GM12878 (cell line): Measurements from ENCODE around the gene SNX7. TPM values are rescaled to one million over a fixed set of nuclear protein-coding genes. Genes with fewer than 3 reads are reported as not detected.

ENCODE experiments used
- ATAC-seq: fragments of 200-7000 bp; cut with Tn5 transposase; 3 replicates; pipeline ENCODE4 v1.9.1; 2020; ENCODE audit warnings: mild to moderate bottlenecking, moderate library complexity
- BruUV-seq: library from RNA; stranded (reverse); fragments of 400-500 nt; replicated peaks from 2 replicates; lab custom pipeline; 2021; lab: Mats Ljungman, UMichigan
- CTCF ChIA-PET: fragments of 300-600 bp; sonication (Branson Sonifier 250); formaldehyde crosslinking; extraction: SDS; loops from one replicate; lab custom pipeline; 2021; ENCODE audit warnings: inconsistent platforms; lab: Yijun Ruan, JAX
- POLR2A ChIA-PET: fragments of 350-600 bp; formaldehyde crosslinking; extraction: SDS; loops from one replicate; lab custom pipeline; 2021; ENCODE audit warnings: inconsistent platforms; lab: Charles Lee
- RAD21 ChIA-PET: fragments of 300-600 bp; sonication (Branson Sonifier 250); formaldehyde crosslinking; loops from one replicate; lab custom pipeline; 2023; ENCODE audit warnings: antibody characterized with exemption; ENCODE audit not compliant: unreplicated experiment; lab: Charles Lee
- SMC1A ChIA-PET: fragments of 300-600 bp; sonication (Branson Sonifier 250); formaldehyde crosslinking; loops from one replicate; lab custom pipeline; 2023; ENCODE audit not compliant: unreplicated experiment, uncharacterized antibody; lab: Charles Lee
- DNase-seq: peaks from one replicate; pipeline ENCODE4 v3.0.0-alpha.2; 2011; ENCODE audit warnings: low read depth, low spot score
- FAIRE-seq: peaks from 3 replicates; lab custom pipeline; 2011; peaks lifted over from hg19 to GRCh38; lab: Jason Lieb, UNC
- H2AFZ ChIP-seq: 2 replicates; pipeline ENCODE4 v1.6.0; 2011; ENCODE audit warnings: low read depth, low read length, control low read depth; ENCODE audit not compliant: control insufficient read depth
- H3K27ac ChIP-seq: 2 replicates; pipeline ENCODE4 v1.5.1; 2011; ENCODE audit warnings: control low read depth; ENCODE audit not compliant: control insufficient read depth, insufficient read depth
- H3K27me3 ChIP-seq, 2 experiments: replicated peaks in 1 of 2; 2 replicates each; pipeline versions ENCODE4 v1.6.0 to v1.6.1; 2011; ENCODE audit warnings: low read length in 1 of 2; ENCODE audit not compliant: control insufficient read depth in 2 of 2, insufficient read depth in 2 of 2
- H3K36me3 ChIP-seq, 2 experiments: 2 replicates each; pipeline ENCODE4 v1.5.1; 2011; ENCODE audit warnings: low read length in 1 of 2; ENCODE audit not compliant: control insufficient read depth in 2 of 2, insufficient read depth in 2 of 2
- H3K4me1 ChIP-seq: 2 replicates; pipeline ENCODE4 v1.6.1; 2011; ENCODE audit warnings: mild to moderate bottlenecking, low read length, moderate library complexity, mixed read lengths; ENCODE audit not compliant: control insufficient read depth, insufficient read depth
- H3K4me2 ChIP-seq: 2 replicates; pipeline ENCODE4 v1.6.0; 2011; ENCODE audit warnings: control low read depth; ENCODE audit not compliant: control insufficient read depth, insufficient read depth
- H3K4me3 ChIP-seq: fragments of 200-600 bp; sonication (generic); 2 replicates; pipeline ENCODE4 v1.5.1; 2016
- H3K79me2 ChIP-seq: 2 replicates; pipeline ENCODE4 v1.6.0; 2011; ENCODE audit warnings: low read length; ENCODE audit not compliant: control insufficient read depth, insufficient read depth
- H3K9ac ChIP-seq: 2 replicates; pipeline ENCODE4 v1.8.0; 2011; ENCODE audit warnings: low read length, control low read depth, mixed read lengths; ENCODE audit not compliant: control insufficient read depth, insufficient read depth
- H3K9me3 ChIP-seq: replicated peaks from 3 replicates; pipeline ENCODE4 v1.5.1; 2011; ENCODE audit warnings: mild to moderate bottlenecking, low read length; ENCODE audit not compliant: control insufficient read depth, insufficient read depth
- H4K20me1 ChIP-seq: 2 replicates; pipeline ENCODE4 v1.6.0; 2011; ENCODE audit not compliant: control insufficient read depth, insufficient read depth
- CHD1 ChIP-seq: IDR thresholded peaks from 2 replicates; pipeline ENCODE4 v1.6.1; 2012; ENCODE audit warnings: low read depth, low read length, improper control_type of control experiment
- KAT2A ChIP-seq: conservative IDR thresholded peaks from 2 replicates; pipeline ENCODE4 v1.6.1; 2011; ENCODE audit warnings: low read depth, low read length; ENCODE audit not compliant: control insufficient read depth
- LARP7 ChIP-seq: fragments of 450-650 bp; IDR thresholded peaks from 2 replicates; pipeline ENCODE4 v1.6.1; 2017; ENCODE audit warnings: mild to moderate bottlenecking
- MEF2A ChIP-seq: IDR thresholded peaks from 2 replicates; pipeline ENCODE4 v1.6.1; 2011; ENCODE audit warnings: low read depth, mild to moderate bottlenecking, low read length, moderate library complexity; ENCODE audit not compliant: insufficient read depth
- MTA2 ChIP-seq: fragments of 450-650 bp; IDR thresholded peaks from 2 replicates; pipeline ENCODE4 v1.6.1; 2016; ENCODE audit warnings: low read depth, mild to moderate bottlenecking, moderate library complexity
- NFXL1 ChIP-seq: fragments of 450-650 bp; IDR thresholded peaks from 2 replicates; pipeline ENCODE4 v1.6.1; 2017; ENCODE audit warnings: antibody characterized with exemption, mild to moderate bottlenecking, borderline replicate concordance
- NR2F1 ChIP-seq: fragments of 450-650 bp; conservative IDR thresholded peaks from 2 replicates; pipeline ENCODE4 v1.6.1; 2017; ENCODE audit warnings: mild to moderate bottlenecking
- RCOR1 ChIP-seq: conservative IDR thresholded peaks from 2 replicates; pipeline ENCODE4 v1.6.1; 2012; ENCODE audit warnings: low read depth, low read length, improper control_type of control experiment
- SMARCA5 ChIP-seq: fragments of 450-650 bp; IDR thresholded peaks from 2 replicates; pipeline ENCODE4 v1.6.1; 2017; ENCODE audit warnings: mild to moderate bottlenecking
- STAT3 ChIP-seq: IDR thresholded peaks from 2 replicates; pipeline ENCODE4 v1.6.1; 2011; ENCODE audit warnings: low read depth, low read length, improper control_type of control experiment
- TCF12 ChIP-seq: IDR thresholded peaks from 2 replicates; pipeline ENCODE4 v1.6.1; 2011; ENCODE audit warnings: low read depth, mild to moderate bottlenecking, low read length
- YBX1 ChIP-seq: fragments of 450-650 bp; IDR thresholded peaks from 2 replicates; pipeline ENCODE4 v1.6.1; 2016; ENCODE audit warnings: antibody characterized with exemption
- ZSCAN29 ChIP-seq: fragments of 450-650 bp; IDR thresholded peaks from 2 replicates; pipeline ENCODE4 v1.6.1; 2017; ENCODE audit warnings: mild to moderate bottlenecking, moderate library complexity
- WGBS: methylation state at CpG from one replicate; pipeline ENCODE4 v1.1.6; 2016; ENCODE audit warnings: low lambda C conversion rate; ENCODE audit not compliant: insufficient replicate concordance, insufficient coverage; ENCODE audit errors: missing lambda C conversion rate; 5-methylcytosine and 5-hydroxymethylcytosine counted together
- in situ Hi-C: fragments of 300-500 bp; cut with MboI; formaldehyde crosslinking; loops from 9 replicates; pipeline ENCODE4 v1.14.3; 2018; ENCODE audit warnings: mixed read lengths
- intact Hi-C: fragments of 100-400 bp; cut with micrococcal nuclease; formaldehyde crosslinking; loops from one replicate; pipeline ENCODE4 v1.14.2; 2022; ENCODE audit not compliant: unreplicated experiment
- polyA plus RNA-seq, 11 experiments: library from polyadenylated mRNA; depleted of rRNA in 4 of 11; unstranded in 6 of 11; stranded (reverse) in 5 of 11; fragments of >200 nt; fragmentation: Nextera tagmentation in 4 of 11; fragmentation: Illumina TruSeq in 1 of 11; extraction: Ambion mirVana in 4 of 11; extraction: Trizol in 1 of 11; gene quantifications; 1 replicate in 1 of 11; 2 replicates in 10 of 11; pipeline versions ENCODE4 v1.2.1 to v1.2.3, GENCODE V29; 2011 to 2016; ENCODE audit warnings: inconsistent platforms in 2 of 11, missing spikeins in 2 of 11, low read depth in 1 of 11
- total RNA-seq, 4 experiments: library from RNA; depleted of rRNA in 3 of 4; stranded (reverse); fragments of >200 nt in 3 of 4; fragmentation: Illumina TruSeq in 1 of 4; extraction: Trizol in 1 of 4; gene quantifications; 2 replicates each; pipeline versions ENCODE4 v1.2.1 to v1.2.3, GENCODE V29; 2013 to 2021
- TF ChIP-seq, protein P1 (sequence below): IDR thresholded peaks from 2 replicates; pipeline ENCODE4 v1.6.1; 2011; ENCODE audit warnings: low read depth, mild to moderate bottlenecking, low read length, moderate library complexity, borderline replicate concordance; ENCODE audit errors: extremely low read depth

SNX7 gene
- total and polyA plus RNA-seq, 10 of the 15 experiments (the other 5 are each of a cell fraction or from before 2014, with no cell fraction given) = 0.23 to 0.82 (median 0.34) TPM

DNA sequence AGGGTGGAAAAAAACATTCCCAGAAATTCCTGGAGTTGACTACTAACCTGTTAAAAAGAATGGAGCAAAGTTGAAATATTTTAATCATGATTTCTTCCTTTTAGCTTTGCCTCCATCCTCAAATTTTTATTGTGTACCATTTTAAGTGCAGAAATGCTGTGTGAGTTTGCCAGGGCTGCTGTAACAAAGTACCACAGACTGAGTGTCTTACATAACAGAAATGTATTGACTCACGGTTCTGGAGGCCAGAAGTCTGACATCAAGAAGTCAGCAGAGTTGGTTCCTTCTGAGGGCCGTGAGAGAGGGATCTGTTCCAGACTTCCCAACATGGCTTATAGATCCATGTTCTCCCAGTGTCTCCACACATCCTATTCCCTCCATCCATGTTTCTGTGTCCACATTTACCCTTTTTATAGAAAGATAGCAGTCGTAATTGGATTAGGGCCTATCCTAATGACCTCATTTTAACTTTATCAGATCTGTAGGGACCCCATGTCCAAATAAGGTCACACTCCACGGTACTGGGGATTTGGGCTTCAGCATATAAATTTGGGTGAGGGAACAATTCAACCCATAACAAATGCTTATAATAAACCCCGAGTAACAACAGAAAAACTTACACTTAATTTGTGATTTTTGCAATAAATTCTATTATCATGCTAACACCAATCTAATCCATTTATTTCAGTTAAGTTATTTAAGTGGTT lies 12.7 kb downstream of the SNX7 start (continued):
- no peak for TF ChIP-seq CHD1
- no peak for TF ChIP-seq NR2F1
- TF ChIP-seq ZSCAN29 = no peak
- TF ChIP-seq MTA2 = no peak

DNA sequence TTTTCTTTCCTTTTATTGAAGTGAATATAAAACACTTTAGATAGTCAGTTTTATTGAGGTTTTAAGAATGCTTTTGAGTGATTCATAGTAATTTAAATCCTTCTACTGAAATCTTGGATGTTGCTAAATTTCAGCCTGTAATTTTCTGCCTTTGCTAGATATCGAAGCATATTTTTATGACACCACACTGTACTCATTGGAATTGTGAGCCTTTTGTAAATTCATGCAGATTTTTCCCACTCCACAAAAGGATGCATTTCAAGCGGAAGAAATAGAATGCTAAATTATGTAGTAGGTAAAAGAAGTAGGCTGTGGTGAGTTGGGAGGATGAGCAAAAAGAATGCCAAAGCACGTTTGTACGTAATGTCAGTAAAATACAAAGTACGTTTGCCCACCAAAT lies 13.8 kb downstream of the SNX7 start:
- DNase-seq (no peak), FAIRE-seq (no peak)
- Histone ChIP-seq H4K20me1 (no peaks in the 10 kb centered on the region), H3K27me3 (no peaks in the 10 kb centered on the region), H2AFZ (no peak overlapping the region), H3K36me3 (no peaks in the 10 kb centered on the region)
- TF ChIP-seq, protein P1, sequence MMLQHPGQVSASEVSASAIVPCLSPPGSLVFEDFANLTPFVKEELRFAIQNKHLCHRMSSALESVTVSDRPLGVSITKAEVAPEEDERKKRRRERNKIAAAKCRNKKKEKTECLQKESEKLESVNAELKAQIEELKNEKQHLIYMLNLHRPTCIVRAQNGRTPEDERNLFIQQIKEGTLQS = no peak
- TF ChIP-seq SMARCA5 (no peak), YBX1 (no peak), RCOR1 (no peak), CHD1 (no peak), STAT3 (no peak), NFXL1 (no peak), LARP7 (no peak), KAT2A (no peak), MEF2A (no peak), TCF12 (no peak)
- TF ChIP-seq, all 136 proteins: peak for 0
- RAD21 ChIA-PET = no interaction called here
- ATAC-seq = no peak
- no peaks in the 10 kb centered on the region for H3K79me2 ChIP-seq
- CTCF ChIA-PET = interaction anchor here (0.6 kb wide), 1 partner anchor 521 kb away, joined by 3 read pairs; no protein-coding TSS in a partner anchor
- intact Hi-C loops = loop anchor here (5.0 kb wide), 1 partner anchor 52 kb away; no protein-coding TSS in a partner anchor
- BruUV-seq = no TSS peak
- no peaks in the 10 kb centered on the region for H3K4me1 ChIP-seq
- no peak overlapping the region for H3K27ac ChIP-seq
- H3K4me2 ChIP-seq = no peak overlapping the region
- H3K4me3 ChIP-seq = no peak overlapping the region
- SMC1A ChIA-PET = no interaction called here
- in situ Hi-C loops = no loop called here
- POLR2A ChIA-PET = no interaction called here
- H3K9me3 ChIP-seq = no peaks in the 10 kb centered on the region
- WGBS = 34% methylated on average over 5 of the region's 5 CpGs
- H3K9ac ChIP-seq = no peak overlapping the region
